H1 (cell line): ENCODE measurements around the gene SLC26A1. TPM values are rescaled to one million over a fixed set of nuclear protein-coding genes. Genes with fewer than 3 reads are reported as not detected.

ENCODE experiments used
- CTCF ChIA-PET: fragments of 300-600 bp; sonication (Branson Sonifier 250); formaldehyde crosslinking; loops from one replicate; lab custom pipeline; 2021; ENCODE audit not compliant: partially characterized antibody; lab: Charles Lee
- POLR2A ChIA-PET: fragments of 300-600 bp; sonication (Branson Sonifier 250); formaldehyde crosslinking; loops from one replicate; lab custom pipeline; 2021; ENCODE audit warnings: inconsistent platforms; ENCODE audit not compliant: partially characterized antibody; lab: Charles Lee
- DNase-seq, 2 experiments: peaks; one replicate each; pipeline versions ENCODE4 v3.0.0 to v3.0.0-alpha.2; 2010 to 2022; ENCODE audit warnings: low spot score in 2 of 2, low read depth in 1 of 2, mixed read lengths in 1 of 2
- FAIRE-seq: peaks from 2 replicates; lab custom pipeline; 2011; peaks lifted over from hg19 to GRCh38; lab: Jason Lieb, UNC
- H2AFZ ChIP-seq: 2 replicates; pipeline ENCODE4 v1.8.1; 2012; ENCODE audit warnings: low read length, inconsistent platforms
- H2AK5ac ChIP-seq: 2 replicates; pipeline ENCODE4 v1.6.1; 2013; ENCODE audit warnings: low read depth, low read length
- H2BK120ac ChIP-seq: replicated peaks from 2 replicates; pipeline ENCODE3; 2013; ENCODE audit warnings: low read depth, low read length, inconsistent platforms
- H2BK12ac ChIP-seq: 2 replicates; pipeline ENCODE4 v1.6.1; 2013; ENCODE audit warnings: low read depth, low read length
- H2BK15ac ChIP-seq: 2 replicates; pipeline ENCODE4 v1.6.1; 2013; ENCODE audit warnings: low read length
- H2BK20ac ChIP-seq: 2 replicates; pipeline ENCODE4 v1.6.1; 2013; ENCODE audit warnings: low read length
- H2BK5ac ChIP-seq: 2 replicates; pipeline ENCODE4 v1.6.1; 2013; ENCODE audit warnings: low read depth, low read length
- H3K14ac ChIP-seq: 2 replicates; pipeline ENCODE4 v1.6.1; 2013; ENCODE audit warnings: inconsistent platforms; ENCODE audit not compliant: insufficient read length
- H3K18ac ChIP-seq: 2 replicates; pipeline ENCODE4 v1.6.1; 2013; ENCODE audit warnings: low read length; ENCODE audit errors: extremely low read depth
- H3K23ac ChIP-seq: 2 replicates; pipeline ENCODE4 v1.6.1; 2013; ENCODE audit warnings: inconsistent platforms; ENCODE audit not compliant: insufficient read length
- H3K23me2 ChIP-seq: 2 replicates; pipeline ENCODE4 v1.6.1; 2013; ENCODE audit warnings: low read depth, low read length
- H3K27ac ChIP-seq: 2 replicates; pipeline ENCODE4 v1.6.1; 2011; ENCODE audit warnings: low read depth, low read length, inconsistent platforms
- H3K27me3 ChIP-seq, 4 experiments: replicated peaks in 1 of 4; 1 replicate in 1 of 4; 2 replicates in 3 of 4; pipeline versions ENCODE4 v1.6.1 to v1.8.1; 2011 to 2013; ENCODE audit warnings: low read length in 3 of 4, mild to moderate bottlenecking in 3 of 4, inconsistent platforms in 2 of 4, mixed read lengths in 2 of 4, moderate library complexity in 1 of 4; ENCODE audit not compliant: control insufficient read depth in 3 of 4, insufficient read depth in 3 of 4; ENCODE audit errors: extremely low read depth in 1 of 4
- H3K36me3 ChIP-seq, 4 experiments: 2 replicates each; pipeline versions ENCODE4 v1.6.1 to v1.8.1; 2011 to 2013; ENCODE audit warnings: mild to moderate bottlenecking in 4 of 4, low read length in 3 of 4, moderate library complexity in 2 of 4, control low read depth in 1 of 4, inconsistent platforms in 1 of 4; ENCODE audit not compliant: insufficient read depth in 4 of 4, control insufficient read depth in 2 of 4
- H3K4ac ChIP-seq: replicated peaks from 2 replicates; pipeline ENCODE3; 2013; ENCODE audit warnings: low read length, low read depth, mixed read lengths, inconsistent platforms; ENCODE audit not compliant: insufficient read length
- H3K4me1 ChIP-seq, 4 experiments: replicated peaks in 1 of 4; 1 replicate in 1 of 4; 2 replicates in 3 of 4; pipeline versions ENCODE4 v1.6.1 to v1.8.1; 2011 to 2013; ENCODE audit warnings: low read length in 3 of 4, inconsistent platforms in 2 of 4, mixed read lengths in 1 of 4; ENCODE audit not compliant: insufficient read depth in 4 of 4, control insufficient read depth in 3 of 4
- H3K4me2 ChIP-seq, 2 experiments: 2 replicates each; pipeline versions ENCODE4 v1.6.1 to v1.8.1; 2011 to 2013; ENCODE audit warnings: low read depth in 2 of 2, low read length in 2 of 2, control low read depth in 1 of 2, inconsistent platforms in 1 of 2, mild to moderate bottlenecking in 1 of 2; ENCODE audit not compliant: insufficient read depth in 1 of 2
- H3K4me3 ChIP-seq, 4 experiments: fragments of 200-600, 300-600 bp in 1 of 4; sonication (generic), shearing (Covaris generic), sonication (Bioruptor Twin) in 1 of 4; 2 replicates each; pipeline versions ENCODE4 v1.5.1 to v1.8.1; 2011 to 2016; ENCODE audit warnings: low read length in 4 of 4, low read depth in 3 of 4, control low read depth in 2 of 4, inconsistent platforms in 2 of 4, mild to moderate bottlenecking in 2 of 4, mixed read lengths in 1 of 4, moderate library complexity in 1 of 4; ENCODE audit not compliant: insufficient read depth in 2 of 4; ENCODE audit errors: extremely low read depth in 1 of 4
- H3K56ac ChIP-seq: replicated peaks from 2 replicates; pipeline ENCODE3; 2013; ENCODE audit warnings: low read depth, mild to moderate bottlenecking, mixed read lengths, low read length, inconsistent platforms; ENCODE audit not compliant: insufficient read length
- H3K79me1 ChIP-seq: 2 replicates; pipeline ENCODE4 v1.6.1; 2013; ENCODE audit warnings: low read depth, low read length, control low read depth
- H3K79me2 ChIP-seq, 2 experiments: 2 replicates each; pipeline versions ENCODE4 v1.6.1 to v1.8.1; 2012 to 2013; ENCODE audit warnings: low read length in 2 of 2, mild to moderate bottlenecking in 2 of 2, inconsistent platforms in 1 of 2; ENCODE audit not compliant: insufficient read depth in 2 of 2, control insufficient read depth in 1 of 2
- H3K9ac ChIP-seq, 4 experiments: replicated peaks in 1 of 4; 1 replicate in 1 of 4; 2 replicates in 3 of 4; pipeline versions ENCODE4 v1.6.1 to v1.8.1; 2011 to 2013; ENCODE audit warnings: low read depth in 3 of 4, low read length in 3 of 4, control low read depth in 2 of 4, mild to moderate bottlenecking in 2 of 4, moderate library complexity in 2 of 4, inconsistent platforms in 1 of 4; ENCODE audit errors: extremely low read depth in 1 of 4
- H3K9me3 ChIP-seq, 2 experiments: 2 replicates each; pipeline versions ENCODE4 v1.6.1 to v1.8.1; 2012 to 2013; ENCODE audit warnings: mild to moderate bottlenecking in 2 of 2, moderate library complexity in 2 of 2, control low read depth in 1 of 2, inconsistent platforms in 1 of 2, low read depth in 1 of 2, low read length in 1 of 2, mixed read lengths in 1 of 2; ENCODE audit not compliant: insufficient read depth in 2 of 2
- H4K20me1 ChIP-seq, 2 experiments: replicated peaks in 1 of 2; 2 replicates each; pipeline versions ENCODE3 to v1.8.1; 2011 to 2013; ENCODE audit warnings: inconsistent platforms in 2 of 2, low read length in 2 of 2, mild to moderate bottlenecking in 1 of 2; ENCODE audit not compliant: insufficient read depth in 2 of 2, control insufficient read depth in 1 of 2
- H4K5ac ChIP-seq: 2 replicates; pipeline ENCODE4 v1.6.1; 2013; ENCODE audit warnings: low read length, low read depth, mixed read lengths, inconsistent platforms; ENCODE audit not compliant: insufficient read length
- H4K8ac ChIP-seq: 2 replicates; pipeline ENCODE4 v1.8.0; 2013; ENCODE audit warnings: mild to moderate bottlenecking, moderate library complexity, low read length, inconsistent platforms; ENCODE audit not compliant: insufficient read depth; ENCODE audit errors: extremely low read depth
- H4K91ac ChIP-seq: replicated peaks from 2 replicates; pipeline ENCODE3; 2013; ENCODE audit warnings: low read length, mixed read lengths, inconsistent platforms; ENCODE audit not compliant: insufficient read length
- EP300 ChIP-seq, 2 experiments: IDR thresholded peaks; 1 replicate in 1 of 2; 2 replicates in 1 of 2; pipeline ENCODE4 v1.6.1; 2011 to 2012; ENCODE audit warnings: low read depth in 2 of 2, low read length in 2 of 2, mild to moderate bottlenecking in 2 of 2, borderline replicate concordance in 1 of 2, inconsistent platforms in 1 of 2, moderate library complexity in 1 of 2
- TAF1 ChIP-seq: IDR thresholded peaks from 2 replicates; pipeline ENCODE4 v1.6.1; 2011; ENCODE audit warnings: mild to moderate bottlenecking, low read depth, low read length
- WGBS, 2 experiments: shearing (Covaris generic) in 1 of 2; methylation state at CpG; one replicate each; pipeline versions ENCODE4 v1.1.6 to v1.1.7; 2013 to 2015; ENCODE audit warnings: low lambda C conversion rate in 2 of 2, mixed read lengths in 2 of 2, inconsistent platforms in 1 of 2, low coverage in 1 of 2, missing lambda C conversion rate in 1 of 2; ENCODE audit not compliant: insufficient replicate concordance in 2 of 2, insufficient coverage in 1 of 2, insufficient read length in 1 of 2; ENCODE audit errors: extremely low coverage in 1 of 2, missing lambda C conversion rate in 1 of 2; 5-methylcytosine and 5-hydroxymethylcytosine counted together
- polyA plus RNA-seq, 7 experiments: library from polyadenylated mRNA; depleted of rRNA in 3 of 7; stranded (reverse) in 5 of 7; unstranded in 2 of 7; fragments of >200 nt in 5 of 7; fragments of 200-250 nt in 2 of 7; gene quantifications; 1 replicate in 5 of 7; 2 replicates in 1 of 7; 4 replicates in 1 of 7; pipeline versions ENCODE4 v1.2.1 to v1.2.3, GENCODE V29; 2011 to 2013; ENCODE audit warnings: missing spikeins in 2 of 7, mixed read lengths in 2 of 7
- total RNA-seq: library from RNA; stranded (reverse); fragmentation: NEBNext Ultra II Directional; extraction: Animal tissue kit (Norgen Biotek cat#: 25700); gene quantifications from 2 replicates; pipeline ENCODE4 v1.2.1, GENCODE V29; 2021

SLC26A1 gene
- total and polyA plus RNA-seq, 2 of the 8 experiments (the other 6 are each of a cell fraction or from before 2014, with no cell fraction given) = 0.11 TPM; not detected in 1

- Histone ChIP-seq H3K4me3 (no peak overlapping the region), H2AK5ac (0 out of 2 replicates have a peak overlapping the region, but pooled peaks have one; percentile 24), H3K27ac (no peak overlapping the region), H3K4me1 (peaks cover 0 to 12% (median 4%) of the 10 kb centered on the region in 4 experiments; a peak in 4 of 7 replicates), H3K14ac (no peak overlapping the region), H2BK20ac (no peak overlapping the region), H2BK120ac (no peak overlapping the region), H2BK15ac (no peak overlapping the region), H3K36me3 (peaks cover 0 to 9% (median 8%) of the 10 kb centered on the region in 4 experiments; a peak in 5 of 8 replicates), H2BK12ac (no peak overlapping the region), H3K23ac (no peak overlapping the region), H3K9me3 (no peaks in the 10 kb centered on the region), H3K79me1 (no peaks in the 10 kb centered on the region), H4K8ac (peak overlapping the region; percentile 51), H3K18ac (no peak overlapping the region), H4K20me1 (peaks cover 0 to 14% of the 10 kb centered on the region in 2 experiments), H3K4me2 (no peak overlapping the region), H3K56ac (no peak overlapping the region), H4K5ac (no peak overlapping the region), H3K23me2 (no peaks in the 10 kb centered on the region; the same call in 1 of the 2 replicates), H3K9ac (no peak overlapping the region), H3K27me3 (0 out of 7 replicates have a peak, but pooled peaks cover 0 to 5% (median 0%) of the 10 kb centered on the region in 4 experiments), H4K91ac (no peak overlapping the region), H3K79me2 (no peaks in the 10 kb centered on the region), H3K4ac (no peak overlapping the region), H2BK5ac (no peak overlapping the region), H2AFZ (no peak overlapping the region)
- DNase-seq (no peak), FAIRE-seq (no peak)
- ChIA-PET CTCF (interaction anchor here (0.7 to 2.1 kb wide), 4 partner anchors 10 to 63 kb away, joined by 3 to 6 read pairs (median 3); no protein-coding TSS in a partner anchor), POLR2A (interaction anchor here (1.0 to 1.1 kb wide), 2 partner anchors 9 to 12 kb away, joined by 3 to 5 read pairs; no protein-coding TSS in a partner anchor)
- 95% methylated on average over 14 of the region's 26 CpGs; no CpG with 5 or more reads in 1 of the 2 experiments for WGBS, 2 experiments
- TF ChIP-seq TAF1 = no peak
- no peak for TF ChIP-seq EP300 (IDR thresholded peaks at IDR 0.05; ENCODE audit: borderline replicate concordance in 1 of 2, low read depth in 2 of 2, low read length in 2 of 2)
These were observed 34.2 kb upstream of the SLC26A1 start for GRCh38 chr4:1027219-1027914.
